ENCODE results near the gene PPIP5K2.

PPIP5K2 gene

DNA sequence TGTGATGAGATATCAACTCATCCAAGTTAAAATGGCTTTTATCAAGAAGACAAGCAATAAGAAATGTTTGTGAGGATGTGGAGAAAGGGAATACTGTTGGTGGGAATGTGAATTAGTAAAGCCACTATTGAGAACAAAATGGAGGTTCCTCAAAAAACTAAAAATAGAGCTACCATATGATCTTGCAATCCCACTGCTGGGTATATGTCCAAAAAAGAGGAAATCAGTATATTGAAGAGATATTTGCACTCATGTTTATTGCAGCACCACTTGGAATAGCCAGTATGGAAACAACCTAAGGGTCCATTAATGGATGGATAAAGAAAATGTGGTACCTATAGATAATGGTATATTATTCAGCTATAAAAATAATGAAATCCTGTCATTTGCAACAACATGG lies 25.1 kb downstream of the PPIP5K2 start:
- DNase-seq: no peak
- H2BK15ac ChIP-seq (ENCODE audit: low read depth, poor library complexity, severe bottlenecking): no peak overlapping the region

DNA sequence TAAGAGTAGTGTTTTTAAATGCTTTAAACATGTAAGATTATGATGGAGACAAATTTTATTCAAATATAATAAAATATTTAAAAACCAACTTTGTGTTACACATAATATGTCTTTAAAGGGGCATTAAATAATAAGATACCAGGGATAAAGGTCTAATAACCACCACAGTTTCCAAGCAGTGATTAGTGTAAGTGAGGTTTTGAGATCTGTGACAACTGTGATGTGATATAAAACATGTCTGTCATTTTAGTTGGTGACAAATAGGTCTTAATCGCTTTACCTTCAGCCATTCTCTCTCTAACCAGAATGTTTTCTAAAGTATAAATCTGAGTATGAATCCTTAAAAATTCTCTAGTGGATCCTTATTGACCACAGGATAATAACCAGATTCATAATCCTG lies 28.1 kb downstream of the PPIP5K2 start:
- Histone ChIP-seq H3K4me2 (ENCODE audit: low read length, poor library complexity, severe bottlenecking) (no peak overlapping the region), H2AK5ac (ENCODE audit: low read length, severe bottlenecking) (no peak overlapping the region), H3K9me3 (ENCODE audit: control insufficient read depth, low read length) (no peaks in the 10 kb centered on the region), H3K9ac (ENCODE audit: low read length) (no peak overlapping the region), H3K18ac (ENCODE audit: low read depth in 1 of 2, low read length in 2 of 2) (no peak overlapping the region), H3K27ac (ENCODE audit: low read length, poor library complexity, severe bottlenecking) (no peak overlapping the region), H2BK12ac (ENCODE audit: low read length in 2 of 2) (no peak overlapping the region), H3K4ac (ENCODE audit: low read depth in 1 of 2, low read length in 2 of 2) (no peak overlapping the region), H2BK120ac (ENCODE audit: low read depth, low read length) (no peak overlapping the region), H3K36me3 (ENCODE audit: control insufficient read depth in 1 of 2, insufficient read depth in 2 of 2, low read depth in 1 of 2, low read length in 2 of 2) (peaks cover 4 to 59% of the 10 kb centered on the region in 2 experiments), H3K23ac (ENCODE audit: low read length in 2 of 2) (no peak overlapping the region), H3K4me3 (ENCODE audit: insufficient read depth in 1 of 2, low read depth in 1 of 2, low read length in 2 of 2) (no peak overlapping the region), H2BK15ac (ENCODE audit: low read depth, poor library complexity, severe bottlenecking) (no peak overlapping the region), H2BK5ac (ENCODE audit: low read depth, low read length, poor library complexity, severe bottlenecking) (no peak overlapping the region), H3K79me1 (replicated peaks; ENCODE audit: low read length, poor library complexity, severe bottlenecking) (peaks cover under 1% of the 10 kb centered on the region), H3K27me3 (ENCODE audit: control insufficient read depth in 1 of 2, insufficient read depth in 1 of 2, low read length in 2 of 2) (no peaks in the 10 kb centered on the region), H4K91ac (ENCODE audit: low read length) (no peak overlapping the region), H2AFZ (ENCODE audit: low read depth, low read length) (no peak overlapping the region), H3K14ac (ENCODE audit: low read length in 2 of 2) (no peak overlapping the region), H4K8ac (ENCODE audit: low read length) (no peak overlapping the region), H3K4me1 (ENCODE audit: control insufficient read depth, insufficient read depth, low read depth, low read length) (no peaks in the 10 kb centered on the region)
- no peak for DNase-seq
- WGBS: no CpG with 5 or more reads among the region's 1 CpG

More for the DNA sequence above, 25.1 kb downstream of the PPIP5K2 start:
- Histone ChIP-seq H3K23ac (ENCODE audit: low read length in 2 of 2) (no peak overlapping the region), H3K4ac (ENCODE audit: low read depth in 1 of 2, low read length in 2 of 2) (no peak overlapping the region), H3K4me3 (ENCODE audit: insufficient read depth in 1 of 2, low read depth in 1 of 2, low read length in 2 of 2) (no peak overlapping the region), H2BK120ac (ENCODE audit: low read depth, low read length) (no peak overlapping the region), H3K18ac (ENCODE audit: low read depth in 1 of 2, low read length in 2 of 2) (no peak overlapping the region), H2AK5ac (ENCODE audit: low read length, severe bottlenecking) (no peak overlapping the region), H3K14ac (ENCODE audit: low read length in 2 of 2) (no peak overlapping the region), H2AFZ (ENCODE audit: low read depth, low read length) (no peak overlapping the region), H3K9me3 (ENCODE audit: control insufficient read depth, low read length) (no peaks in the 10 kb centered on the region), H4K8ac (ENCODE audit: low read length) (no peak overlapping the region), H3K9ac (ENCODE audit: low read length) (no peak overlapping the region), H2BK5ac (ENCODE audit: low read depth, low read length, poor library complexity, severe bottlenecking) (no peak overlapping the region), H3K4me2 (ENCODE audit: low read length, poor library complexity, severe bottlenecking) (no peak overlapping the region), H2BK12ac (ENCODE audit: low read length in 2 of 2) (no peak overlapping the region), H3K27ac (ENCODE audit: low read length, poor library complexity, severe bottlenecking) (no peak overlapping the region), H3K4me1 (ENCODE audit: control insufficient read depth, insufficient read depth, low read depth, low read length) (no peaks in the 10 kb centered on the region), H4K91ac (ENCODE audit: low read length) (no peak overlapping the region), H3K79me1 (replicated peaks; ENCODE audit: low read length, poor library complexity, severe bottlenecking) (peaks cover 2% of the 10 kb centered on the region), H3K36me3 (ENCODE audit: control insufficient read depth in 1 of 2, insufficient read depth in 2 of 2, low read depth in 1 of 2, low read length in 2 of 2) (peaks cover 13 to 43% of the 10 kb centered on the region in 2 experiments), H3K27me3 (ENCODE audit: control insufficient read depth in 1 of 2, insufficient read depth in 1 of 2, low read length in 2 of 2) (no peaks in the 10 kb centered on the region)

DNA sequence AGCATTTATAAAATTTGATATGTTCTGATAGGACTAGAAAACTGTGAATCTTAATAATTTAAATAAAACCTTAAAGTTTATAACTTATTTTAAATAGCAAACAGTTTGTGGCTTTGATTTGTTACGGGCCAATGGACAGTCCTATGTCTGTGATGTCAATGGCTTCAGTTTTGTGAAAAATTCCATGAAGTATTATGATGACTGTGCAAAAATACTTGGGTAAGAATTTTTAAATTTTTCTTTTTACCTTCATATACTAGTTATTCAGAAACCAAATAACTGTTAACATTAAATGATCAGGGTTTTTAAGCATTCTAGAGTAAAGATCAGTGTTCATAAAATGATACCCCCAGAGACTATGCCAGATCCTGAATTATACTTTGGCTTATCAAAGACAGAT lies 31.1 kb downstream of the PPIP5K2 start:
- H2BK15ac ChIP-seq (ENCODE audit: low read depth, poor library complexity, severe bottlenecking): no peak overlapping the region
- no CpG with 5 or more reads among the region's 1 CpG for WGBS
- H3K9ac ChIP-seq (ENCODE audit: low read length): no peak overlapping the region
- H3K4me3 ChIP-seq (ENCODE audit: insufficient read depth in 1 of 2, low read depth in 1 of 2, low read length in 2 of 2): no peak overlapping the region
- H3K4ac ChIP-seq (ENCODE audit: low read depth in 1 of 2, low read length in 2 of 2): no peak overlapping the region
- no peaks in the 10 kb centered on the region for H3K9me3 ChIP-seq (ENCODE audit: control insufficient read depth, low read length)
- H3K79me1 ChIP-seq (replicated peaks; ENCODE audit: low read length, poor library complexity, severe bottlenecking): no peaks in the 10 kb centered on the region
- no peak overlapping the region for H3K18ac ChIP-seq (ENCODE audit: low read depth in 1 of 2, low read length in 2 of 2)
- H3K14ac ChIP-seq (ENCODE audit: low read length in 2 of 2): no peak overlapping the region
- peaks cover 4 to 79% of the 10 kb centered on the region in 2 experiments for H3K36me3 ChIP-seq (ENCODE audit: control insufficient read depth in 1 of 2, insufficient read depth in 2 of 2, low read depth in 1 of 2, low read length in 2 of 2)
- H2AFZ ChIP-seq (ENCODE audit: low read depth, low read length): no peak overlapping the region
- no peak overlapping the region for H2AK5ac ChIP-seq (ENCODE audit: low read length, severe bottlenecking)
- H3K27me3 ChIP-seq (ENCODE audit: control insufficient read depth in 1 of 2, insufficient read depth in 1 of 2, low read length in 2 of 2): no peaks in the 10 kb centered on the region
- no peak overlapping the region for H4K8ac ChIP-seq (ENCODE audit: low read length)
- H3K4me1 ChIP-seq (ENCODE audit: control insufficient read depth, insufficient read depth, low read depth, low read length): no peaks in the 10 kb centered on the region
- no peak overlapping the region for H2BK120ac ChIP-seq (ENCODE audit: low read depth, low read length)
- H3K4me2 ChIP-seq (ENCODE audit: low read length, poor library complexity, severe bottlenecking): no peak overlapping the region
- H3K27ac ChIP-seq (ENCODE audit: low read length, poor library complexity, severe bottlenecking): no peak overlapping the region
- no peak overlapping the region for H3K23ac ChIP-seq (ENCODE audit: low read length in 2 of 2)
- no peak for DNase-seq
- no peak overlapping the region for H2BK12ac ChIP-seq (ENCODE audit: low read length in 2 of 2)
- H4K91ac ChIP-seq (ENCODE audit: low read length): no peak overlapping the region
- H2BK5ac ChIP-seq (ENCODE audit: low read depth, low read length, poor library complexity, severe bottlenecking): no peak overlapping the region

DNA sequence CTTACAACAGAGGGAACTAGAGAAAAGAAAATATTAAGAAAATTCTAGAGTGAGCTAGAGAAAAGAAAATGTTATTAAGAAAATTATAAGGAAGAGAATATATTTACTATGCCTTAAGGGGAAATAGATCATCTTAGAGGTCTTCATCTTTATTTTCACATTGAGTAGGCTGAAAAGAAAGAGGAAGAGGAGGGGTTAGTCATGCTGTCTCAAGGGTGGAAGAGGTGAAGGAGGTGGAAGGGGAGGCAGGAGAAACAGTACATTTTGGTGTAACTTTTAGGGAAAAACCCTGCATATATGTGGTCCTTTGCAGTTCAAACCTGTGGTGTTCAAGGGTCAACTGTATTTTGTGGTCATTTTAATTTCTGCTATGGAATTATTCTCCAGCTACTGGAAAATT lies 46.6 kb downstream of the PPIP5K2 start:
- Histone ChIP-seq H4K91ac (ENCODE audit: low read length) (no peak overlapping the region), H3K4me3 (ENCODE audit: insufficient read depth in 1 of 2, low read depth in 1 of 2, low read length in 2 of 2) (no peak overlapping the region), H4K8ac (ENCODE audit: low read length) (no peak overlapping the region), H3K36me3 (ENCODE audit: control insufficient read depth in 1 of 2, insufficient read depth in 2 of 2, low read depth in 1 of 2, low read length in 2 of 2) (peaks cover 2 to 42% of the 10 kb centered on the region in 2 experiments), H3K23ac (ENCODE audit: low read length in 2 of 2) (no peak overlapping the region), H2AK5ac (ENCODE audit: low read length, severe bottlenecking) (no peak overlapping the region), H3K14ac (ENCODE audit: low read length in 2 of 2) (no peak overlapping the region), H3K4ac (ENCODE audit: low read depth in 1 of 2, low read length in 2 of 2) (no peak overlapping the region), H2AFZ (ENCODE audit: low read depth, low read length) (no peak overlapping the region), H3K4me2 (ENCODE audit: low read length, poor library complexity, severe bottlenecking) (no peak overlapping the region), H3K79me1 (replicated peaks; ENCODE audit: low read length, poor library complexity, severe bottlenecking) (peaks cover 2% of the 10 kb centered on the region), H3K4me1 (ENCODE audit: control insufficient read depth, insufficient read depth, low read depth, low read length) (no peaks in the 10 kb centered on the region), H3K27me3 (ENCODE audit: control insufficient read depth in 1 of 2, insufficient read depth in 1 of 2, low read length in 2 of 2) (no peaks in the 10 kb centered on the region), H3K27ac (ENCODE audit: low read length, poor library complexity, severe bottlenecking) (no peak overlapping the region), H3K18ac (ENCODE audit: low read depth in 1 of 2, low read length in 2 of 2) (no peak overlapping the region), H2BK120ac (ENCODE audit: low read depth, low read length) (no peak overlapping the region), H3K9ac (ENCODE audit: low read length) (no peak overlapping the region), H2BK5ac (ENCODE audit: low read depth, low read length, poor library complexity, severe bottlenecking) (no peak overlapping the region), H3K9me3 (ENCODE audit: control insufficient read depth, low read length) (no peaks in the 10 kb centered on the region), H2BK15ac (ENCODE audit: low read depth, poor library complexity, severe bottlenecking) (no peak overlapping the region), H2BK12ac (ENCODE audit: low read length in 2 of 2) (no peak overlapping the region)
- DNase-seq: no peak
